AG20443 (cell line): ENCODE measurements around the gene PTF1A.

Experiments
- DNase-seq: peaks from one replicate; pipeline ENCODE4 v3.0.0; 2012; ENCODE audit warnings: low spot score, mixed read lengths

Gene PTF1A

DNA sequence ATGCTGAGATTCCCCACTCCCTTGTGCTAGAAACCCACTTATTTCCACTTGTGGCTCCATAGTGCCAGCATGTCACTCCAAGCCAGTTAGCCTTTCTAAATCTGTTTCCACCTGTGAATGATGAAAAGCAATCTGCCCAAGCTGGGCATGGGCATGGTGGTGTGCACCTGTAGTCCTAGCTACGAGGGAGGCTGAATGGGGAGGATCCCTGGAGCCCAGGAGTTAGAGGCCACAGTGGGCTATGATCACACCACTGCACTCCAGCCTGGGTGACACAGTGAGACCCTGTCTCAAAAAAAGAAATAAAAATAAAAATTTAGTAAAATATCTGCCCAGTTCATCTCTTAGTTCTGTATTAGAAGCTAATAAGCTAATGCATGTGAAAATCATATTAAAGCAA lies 5.0 kb upstream of the PTF1A start:
- DNase-seq, result no peak

DNA sequence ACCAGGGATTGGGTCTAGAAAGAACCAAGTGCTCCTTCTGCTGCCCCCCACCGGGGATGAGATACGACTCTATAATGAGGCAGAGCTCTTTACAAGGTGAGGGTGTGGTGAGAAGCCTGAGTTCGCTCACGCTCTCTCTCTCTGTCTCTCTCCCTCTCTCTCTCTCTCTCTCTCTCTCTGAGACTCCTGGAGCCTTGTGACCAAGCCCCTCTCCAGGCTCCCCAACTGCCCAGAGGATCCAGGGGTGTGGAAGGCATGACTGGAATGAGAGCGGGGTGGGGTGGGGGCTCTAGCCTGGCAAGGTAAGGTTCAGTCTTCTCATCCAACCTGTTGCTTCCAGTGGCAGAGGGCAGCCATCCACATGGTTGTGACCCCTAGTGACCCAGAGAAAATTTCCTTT lies 3.1 kb upstream of the PTF1A start:
- DNase-seq, result no peak

DNA sequence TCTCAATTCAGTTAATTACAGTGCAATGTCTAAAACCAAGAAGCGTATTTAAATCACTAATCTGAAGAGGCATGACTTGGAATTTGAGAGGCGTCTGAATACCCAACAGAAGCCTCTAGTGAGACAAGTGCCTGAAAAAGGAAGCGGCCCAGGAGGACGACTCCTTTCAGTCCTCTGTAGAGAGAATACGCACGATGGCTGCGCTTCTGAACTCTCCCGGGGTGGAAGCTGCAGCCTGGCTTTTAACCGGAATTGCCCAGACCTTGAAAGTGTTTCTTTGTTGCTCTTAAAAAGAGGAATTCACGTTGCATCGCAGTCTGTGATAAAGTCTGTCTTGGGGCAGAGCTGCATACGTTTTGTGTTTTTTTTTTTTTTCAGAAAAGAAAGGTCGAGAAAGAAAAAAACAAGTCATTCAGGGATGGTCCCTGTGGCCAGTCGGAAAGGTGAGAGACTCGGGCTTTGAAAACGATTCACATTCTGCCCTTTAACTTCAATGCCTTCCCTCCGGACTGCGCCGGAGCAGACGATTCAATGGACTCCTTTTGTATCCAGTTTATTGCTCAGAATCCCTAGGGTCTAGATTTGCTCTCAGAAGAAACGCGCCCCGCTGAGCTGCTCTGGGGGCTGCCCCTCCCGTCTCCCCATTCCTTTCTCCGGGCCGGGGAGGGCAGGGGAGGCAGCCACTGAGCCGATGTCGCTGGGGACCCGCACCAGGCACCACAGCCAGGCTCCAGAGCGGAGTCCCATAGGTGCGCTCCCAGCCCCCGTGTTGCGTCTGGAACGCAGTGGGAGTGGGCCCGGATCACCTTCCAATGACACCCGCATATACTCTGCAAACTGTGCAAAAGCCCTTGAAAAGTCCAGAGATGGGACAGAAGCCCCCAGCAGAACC lies 994 bp upstream of the PTF1A start:
- no peak for DNase-seq

DNA sequence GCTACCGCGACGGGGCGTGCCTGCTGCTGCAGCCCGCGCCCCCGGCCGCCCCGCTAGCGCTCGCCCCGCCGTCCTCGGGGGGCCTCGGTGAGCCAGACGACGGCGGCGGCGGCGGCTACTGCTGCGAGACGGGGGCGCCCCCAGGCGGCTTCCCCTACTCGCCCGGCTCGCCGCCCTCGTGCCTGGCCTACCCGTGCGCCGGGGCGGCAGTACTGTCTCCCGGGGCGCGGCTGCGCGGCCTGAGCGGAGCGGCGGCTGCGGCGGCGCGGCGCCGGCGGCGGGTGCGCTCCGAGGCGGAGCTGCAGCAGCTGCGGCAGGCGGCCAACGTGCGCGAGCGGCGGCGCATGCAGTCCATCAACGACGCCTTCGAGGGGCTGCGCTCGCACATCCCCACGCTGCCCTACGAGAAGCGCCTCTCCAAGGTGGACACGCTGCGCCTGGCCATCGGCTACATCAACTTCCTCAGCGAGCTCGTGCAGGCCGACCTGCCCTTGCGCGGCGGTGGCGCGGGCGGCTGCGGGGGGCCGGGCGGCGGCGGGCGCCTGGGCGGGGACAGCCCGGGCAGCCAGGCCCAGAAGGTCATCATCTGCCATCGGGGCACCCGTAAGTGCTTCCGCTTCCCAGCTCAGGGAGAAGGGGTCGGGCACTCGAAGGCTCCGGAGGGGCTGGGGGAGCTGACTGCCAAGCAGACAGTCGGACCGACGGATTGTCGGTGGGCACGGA lies 761 bp downstream of the PTF1A start:
- DNase-seq, result no peak

DNA sequence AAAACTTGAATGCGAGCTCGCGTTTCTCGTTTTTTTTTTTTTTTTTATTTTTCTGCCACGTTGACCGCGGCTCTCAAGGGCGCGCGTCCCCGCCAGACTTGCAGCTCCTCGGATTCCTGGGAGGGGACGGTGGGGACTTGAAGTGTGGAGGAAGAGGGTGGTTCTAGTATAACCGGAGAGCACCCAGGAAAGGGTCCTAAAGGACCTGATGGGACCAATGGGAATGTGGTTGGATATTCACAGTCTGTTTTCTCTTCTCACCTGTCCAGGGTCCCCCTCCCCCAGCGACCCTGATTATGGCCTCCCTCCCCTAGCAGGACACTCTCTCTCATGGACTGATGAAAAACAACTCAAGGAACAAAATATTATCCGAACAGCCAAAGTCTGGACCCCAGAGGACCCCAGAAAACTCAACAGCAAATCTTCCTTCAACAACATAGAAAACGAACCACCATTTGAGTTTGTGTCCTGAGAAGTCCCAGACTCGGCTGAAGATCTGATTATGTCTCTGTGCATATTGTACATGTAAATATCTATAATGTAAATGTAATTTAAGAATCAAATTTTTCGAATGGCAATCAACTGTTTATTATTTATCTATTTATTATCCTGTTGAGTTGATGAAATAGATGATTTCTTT lies 1.4 kb downstream of the PTF1A start:
- no peak for DNase-seq

DNA sequence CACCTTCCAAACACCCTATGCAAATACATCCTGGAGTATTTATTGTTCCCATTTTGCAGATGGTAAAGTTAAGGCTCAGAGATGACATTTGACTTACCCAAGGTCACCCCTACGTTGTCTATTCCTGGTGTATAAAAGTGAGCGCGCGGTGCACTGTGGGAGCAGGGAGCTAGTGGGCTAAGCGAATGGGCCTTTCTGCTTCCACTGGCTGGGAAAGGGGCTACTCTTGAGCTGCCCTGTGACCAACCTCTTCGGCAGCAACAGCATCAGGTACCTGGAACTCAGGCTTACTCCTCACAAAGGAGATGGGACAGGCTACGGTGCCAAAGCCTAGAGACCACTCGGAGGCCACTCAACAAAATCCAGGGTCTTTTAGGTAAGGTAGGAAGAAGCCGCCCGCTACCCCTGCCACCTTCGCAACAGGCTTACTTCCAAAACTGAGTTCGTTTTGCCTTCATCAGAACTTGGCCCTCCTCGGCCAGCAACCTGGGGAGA lies 2.4 kb downstream of the PTF1A start:
- DNase-seq, result no peak

DNA sequence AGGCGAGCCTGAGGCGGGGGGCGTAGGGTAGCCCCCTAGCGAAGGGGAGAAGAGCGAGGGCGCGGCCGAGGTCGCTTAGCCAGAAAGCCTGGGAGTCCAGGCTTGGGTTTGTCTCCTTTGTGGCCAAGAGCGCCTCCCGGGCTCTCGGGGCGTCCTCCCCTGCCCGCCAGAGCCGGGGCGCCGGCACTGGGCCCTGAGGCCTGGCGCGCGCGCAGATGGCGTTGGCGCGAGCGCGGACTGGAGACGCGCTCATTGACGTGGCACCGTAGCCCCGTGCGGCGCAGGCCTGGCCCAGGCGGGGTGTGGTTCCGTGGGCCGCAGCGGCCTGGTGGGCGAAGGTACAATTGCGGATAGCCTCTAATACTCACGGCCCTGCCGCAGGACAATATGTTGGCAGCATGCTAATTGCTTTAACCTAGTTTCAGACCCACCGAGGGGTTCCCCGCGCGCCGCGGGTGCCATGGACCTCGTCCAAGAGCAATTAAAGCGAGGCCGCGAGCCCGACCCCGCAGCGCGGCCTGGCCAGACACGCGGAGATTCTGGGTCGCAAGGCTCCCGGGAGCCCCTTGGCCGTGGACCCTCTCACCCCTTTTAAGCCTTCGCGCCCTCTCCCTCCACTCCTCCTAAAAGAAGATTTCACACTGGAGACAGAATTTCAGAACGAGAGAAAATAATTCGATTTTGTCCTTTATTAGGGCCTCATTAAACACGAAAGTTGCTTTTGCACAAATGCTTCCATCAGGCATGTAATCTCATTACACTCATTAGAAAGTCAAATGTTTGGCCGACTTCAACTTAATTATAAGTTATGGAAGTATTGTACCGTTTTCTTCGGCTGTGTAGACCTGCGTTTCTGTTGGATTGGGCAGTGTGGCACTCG lies 3.1 kb downstream of the PTF1A start:
- DNase-seq, result no peak

DNA sequence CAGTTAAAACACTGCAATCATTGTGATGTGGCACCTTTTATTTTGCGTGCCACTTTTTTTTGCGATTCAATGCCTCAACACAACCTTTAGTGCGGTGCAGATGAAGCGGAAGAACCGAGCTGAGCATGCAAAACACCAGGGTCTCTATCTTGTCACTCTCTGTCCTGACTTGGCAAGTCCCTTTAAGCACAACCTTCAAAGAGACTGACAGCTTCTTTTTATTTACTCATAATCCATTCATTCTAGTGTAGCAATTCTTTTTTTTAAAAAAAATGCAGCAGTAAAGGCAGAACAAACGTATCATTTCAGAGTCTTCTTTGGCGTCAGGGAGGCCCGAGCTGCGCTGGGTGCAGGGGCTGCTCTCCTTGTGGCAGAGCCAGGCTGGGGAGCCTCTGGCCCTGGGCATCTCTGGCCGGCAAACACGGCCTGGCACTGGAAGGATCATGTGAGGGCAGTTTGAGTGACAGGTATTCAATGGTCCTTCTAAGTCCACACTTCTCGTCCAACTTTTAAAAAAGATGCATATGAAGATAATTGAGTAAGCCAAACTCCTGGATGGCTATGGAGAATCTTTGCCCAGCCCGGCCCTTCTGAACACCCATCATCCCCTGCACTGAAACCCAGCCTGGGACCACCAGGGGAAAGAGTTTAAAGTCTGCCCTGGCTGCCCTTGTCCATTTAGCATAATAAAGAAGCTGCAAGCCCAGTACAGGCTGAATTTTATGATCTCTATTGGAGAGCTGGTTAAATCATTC lies 3.9 kb downstream of the PTF1A start:
- DNase-seq, result no peak

DNA sequence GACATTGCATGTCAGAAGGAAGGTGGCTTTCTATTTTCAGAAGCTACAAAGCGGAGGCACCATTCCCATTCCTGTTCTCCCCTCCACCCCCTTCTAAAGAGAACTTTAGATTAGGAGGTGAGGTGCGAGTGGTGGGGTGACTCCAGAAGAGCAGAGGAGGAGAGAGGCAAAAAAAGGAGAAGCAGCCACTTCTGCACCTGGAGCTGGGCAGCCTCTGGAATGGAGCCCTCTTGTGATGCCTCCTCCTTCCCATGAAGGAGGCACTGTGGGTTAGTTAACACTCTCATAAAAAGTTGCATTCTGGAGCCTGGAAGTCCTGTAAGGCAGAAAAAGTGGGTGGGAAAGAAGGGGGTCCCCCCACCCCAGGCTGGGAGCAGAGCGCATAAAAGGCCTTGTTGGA lies 4.8 kb downstream of the PTF1A start:
- no peak for DNase-seq

DNA sequence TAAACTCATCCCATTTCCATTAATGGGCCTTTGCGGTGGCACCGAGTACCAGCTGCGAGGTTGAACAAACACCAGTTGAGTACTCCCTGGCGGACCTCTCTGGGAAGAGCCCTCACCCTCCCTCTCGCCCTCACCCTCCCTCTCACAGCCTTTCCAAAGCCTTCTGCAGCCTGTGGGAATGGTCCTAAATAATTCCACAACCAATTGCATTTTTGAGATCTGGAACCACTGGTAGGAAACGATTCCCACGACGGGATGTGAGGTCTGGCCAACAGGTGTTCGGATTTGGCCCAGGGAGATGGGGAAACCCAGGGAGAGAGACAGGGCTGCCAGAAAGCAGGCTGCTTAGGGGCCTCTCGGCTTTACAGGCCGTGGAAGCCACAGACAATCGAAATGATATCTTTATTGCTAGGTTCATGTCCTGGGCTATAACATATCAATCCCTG lies 5.3 kb downstream of the PTF1A start:
- DNase-seq, result no peak

DNA sequence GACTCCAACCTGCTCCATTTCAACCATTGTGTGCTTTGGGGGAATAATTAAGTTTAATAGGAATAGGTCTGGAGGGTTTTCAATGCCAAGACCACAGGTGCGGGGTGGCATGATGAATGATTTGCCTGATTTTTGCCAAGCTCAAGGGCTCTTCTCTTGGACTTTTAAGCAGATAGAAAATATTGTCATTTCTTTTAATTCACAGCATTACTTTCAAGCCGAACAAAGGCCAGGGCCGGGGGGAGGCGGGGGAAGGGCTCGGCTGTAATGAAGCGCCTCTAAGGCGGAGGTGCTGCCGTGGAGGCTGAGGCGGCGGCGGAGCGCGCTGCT lies 6.5 kb downstream of the PTF1A start:
- no peak for DNase-seq

DNA sequence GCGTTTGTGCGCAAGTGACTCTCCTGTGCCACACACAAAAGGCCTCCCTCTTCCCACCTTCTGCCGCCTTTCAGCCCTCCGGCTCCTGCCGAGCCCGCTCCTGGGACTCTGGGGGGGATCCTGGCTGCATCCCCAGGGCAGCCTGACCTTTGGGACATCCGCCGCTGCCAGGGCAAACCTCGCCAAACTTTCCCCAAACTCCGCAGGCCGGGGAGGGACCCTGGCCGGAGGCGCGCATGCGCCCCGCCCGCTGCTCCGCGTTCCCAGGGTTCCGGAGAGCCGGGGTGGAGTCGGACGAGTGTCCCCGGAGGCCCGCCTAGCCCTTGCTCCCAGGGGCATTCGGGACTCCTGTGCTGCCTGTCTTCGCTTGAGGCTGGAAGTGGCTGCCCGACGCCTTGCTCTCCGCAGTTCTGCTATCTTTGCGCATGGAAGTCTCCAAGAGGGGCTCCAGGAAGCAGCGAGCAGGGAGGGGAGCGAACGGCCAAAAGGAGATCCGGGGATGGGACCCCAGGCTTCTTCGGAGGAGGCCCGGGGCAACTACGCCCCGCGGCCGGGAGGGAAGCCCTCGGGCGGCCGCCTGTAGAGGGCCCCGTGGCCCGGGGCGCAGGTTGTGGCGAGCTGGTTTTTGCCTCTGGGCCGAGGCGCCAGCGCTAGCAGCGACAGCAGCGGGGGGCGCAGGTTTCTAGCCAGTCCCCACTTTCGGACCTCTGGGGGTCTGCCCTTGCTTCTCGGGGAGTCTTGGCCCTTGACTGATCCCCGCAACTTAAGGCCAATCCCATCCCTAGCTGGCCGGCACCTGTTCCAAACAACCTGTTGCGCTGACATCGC lies 7.0 kb downstream of the PTF1A start:
- DNase-seq, result no peak

DNA sequence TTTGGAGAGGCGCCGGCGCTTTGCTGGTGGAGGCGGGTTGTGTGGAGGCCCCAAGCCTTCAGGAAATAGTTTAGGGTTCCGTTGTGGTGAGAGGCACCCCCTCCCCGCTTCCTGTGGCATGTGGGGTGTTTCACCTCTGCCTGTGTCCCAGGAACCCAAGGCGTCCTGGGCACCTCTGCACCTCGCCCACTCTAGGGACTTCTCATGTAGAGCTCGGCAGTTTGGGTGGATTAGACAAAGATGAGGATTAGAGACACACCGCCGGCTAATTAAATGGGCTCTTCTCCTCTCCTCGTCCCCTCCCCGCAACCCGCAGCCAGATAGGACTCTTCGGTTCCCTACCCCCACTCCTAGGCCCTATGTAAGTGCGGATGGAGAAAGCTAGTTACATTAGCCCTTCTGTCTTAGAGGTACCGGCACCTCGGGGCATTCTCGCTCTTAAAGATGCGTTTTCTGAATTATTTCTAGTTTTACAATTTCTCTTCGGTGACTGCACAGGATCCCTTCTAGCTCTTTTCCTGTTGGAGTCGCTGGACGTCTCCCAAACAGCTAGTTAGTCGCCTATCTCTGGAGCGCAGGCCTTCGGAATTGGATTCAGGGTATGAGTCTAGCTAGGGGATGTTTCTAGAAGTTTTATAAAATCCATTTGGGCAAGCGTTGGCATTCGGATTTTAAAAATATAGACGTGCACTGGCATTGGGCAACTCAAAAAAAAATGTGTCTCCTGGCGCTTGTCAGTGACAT lies 7.8 kb downstream of the PTF1A start:
- no peak for DNase-seq

DNA sequence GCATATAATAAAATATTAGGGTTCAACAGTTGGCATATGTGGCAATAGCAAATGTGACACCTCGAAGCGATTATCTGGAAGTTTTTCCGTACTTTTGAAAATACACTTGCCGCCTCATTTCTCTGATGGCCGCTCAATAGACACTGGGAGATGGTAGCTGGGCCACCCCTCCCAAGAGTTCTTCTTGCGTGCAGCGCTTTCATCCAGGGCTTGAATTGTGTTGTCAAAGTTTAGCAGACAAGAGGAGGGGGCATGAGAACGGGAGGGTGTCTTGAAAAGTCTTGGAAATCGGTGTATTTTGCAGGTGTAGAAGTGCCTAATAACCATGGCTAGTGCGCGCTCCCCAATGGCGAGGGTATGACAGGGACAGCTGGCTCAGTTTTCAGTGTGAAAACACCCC lies 8.5 kb downstream of the PTF1A start:
- DNase-seq, result no peak

DNA sequence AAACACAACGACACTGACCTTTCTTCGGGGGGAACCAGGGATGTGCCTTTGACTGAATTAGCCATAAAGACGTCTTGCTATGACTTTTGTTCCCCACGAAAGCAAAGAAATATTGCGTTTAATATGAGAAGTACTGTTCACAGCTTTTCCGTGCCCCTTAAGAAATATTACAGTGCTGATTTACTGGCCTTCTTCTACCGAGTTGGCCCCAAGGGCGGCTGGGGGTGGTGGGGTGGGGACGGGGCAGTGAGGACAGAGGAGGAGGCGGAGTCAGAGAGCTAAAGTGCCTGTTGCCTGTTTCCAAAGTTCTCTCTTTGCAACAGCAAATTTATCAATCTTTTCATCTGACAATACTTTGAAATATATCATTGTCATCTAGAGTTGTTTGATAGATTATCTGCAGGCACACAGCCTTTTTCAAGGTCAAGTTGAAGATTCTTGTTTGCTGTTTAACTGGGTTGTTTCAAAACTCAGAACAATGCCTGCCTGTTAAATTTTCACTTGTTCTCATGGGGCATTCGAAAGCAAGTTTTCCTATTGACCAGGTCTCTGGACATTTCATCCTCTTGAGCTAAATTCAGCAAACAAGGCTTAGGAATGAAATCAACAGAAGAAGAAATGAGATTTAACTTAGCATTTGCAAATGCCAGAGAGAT lies 9.0 kb downstream of the PTF1A start:
- no peak for DNase-seq

DNA sequence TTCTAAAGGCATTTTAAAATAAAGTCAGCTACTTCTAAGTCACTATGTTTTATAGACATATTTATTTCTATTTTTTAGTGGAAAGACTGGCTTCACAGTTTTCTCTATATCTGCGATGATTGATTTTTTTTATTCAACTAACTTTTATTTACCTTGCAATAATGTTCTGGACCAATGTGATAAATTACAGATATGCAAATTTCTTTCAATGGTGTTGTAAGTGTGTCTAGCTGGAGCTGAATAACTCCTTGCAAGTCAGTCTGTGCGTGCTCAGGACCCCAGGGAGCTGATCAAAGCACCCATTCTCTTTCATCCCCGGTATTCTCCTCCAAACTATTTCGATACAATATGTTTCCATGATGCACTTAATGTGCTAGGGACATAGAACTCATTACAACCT lies 9.7 kb downstream of the PTF1A start:
- DNase-seq, result no peak

DNA sequence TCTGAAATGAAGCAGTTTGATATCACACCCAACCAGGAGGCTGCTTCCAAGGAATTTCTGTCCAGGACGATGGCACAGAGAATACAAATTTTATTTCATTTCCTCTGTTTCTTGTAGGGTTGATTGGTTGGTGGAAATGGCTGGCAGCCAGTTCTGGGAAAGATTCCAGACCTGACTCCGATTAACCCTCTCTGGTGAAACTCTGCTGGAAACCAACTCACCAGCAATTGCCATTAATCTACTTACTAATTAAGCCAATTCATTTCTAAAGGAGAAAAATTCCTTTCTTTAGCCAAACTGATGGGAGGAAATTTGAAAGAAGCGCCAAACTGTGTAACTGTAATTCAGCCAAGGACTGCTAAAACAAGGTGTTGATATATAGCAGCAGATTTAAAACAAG lies 10.7 kb downstream of the PTF1A start:
- DNase-seq, result no peak

DNA sequence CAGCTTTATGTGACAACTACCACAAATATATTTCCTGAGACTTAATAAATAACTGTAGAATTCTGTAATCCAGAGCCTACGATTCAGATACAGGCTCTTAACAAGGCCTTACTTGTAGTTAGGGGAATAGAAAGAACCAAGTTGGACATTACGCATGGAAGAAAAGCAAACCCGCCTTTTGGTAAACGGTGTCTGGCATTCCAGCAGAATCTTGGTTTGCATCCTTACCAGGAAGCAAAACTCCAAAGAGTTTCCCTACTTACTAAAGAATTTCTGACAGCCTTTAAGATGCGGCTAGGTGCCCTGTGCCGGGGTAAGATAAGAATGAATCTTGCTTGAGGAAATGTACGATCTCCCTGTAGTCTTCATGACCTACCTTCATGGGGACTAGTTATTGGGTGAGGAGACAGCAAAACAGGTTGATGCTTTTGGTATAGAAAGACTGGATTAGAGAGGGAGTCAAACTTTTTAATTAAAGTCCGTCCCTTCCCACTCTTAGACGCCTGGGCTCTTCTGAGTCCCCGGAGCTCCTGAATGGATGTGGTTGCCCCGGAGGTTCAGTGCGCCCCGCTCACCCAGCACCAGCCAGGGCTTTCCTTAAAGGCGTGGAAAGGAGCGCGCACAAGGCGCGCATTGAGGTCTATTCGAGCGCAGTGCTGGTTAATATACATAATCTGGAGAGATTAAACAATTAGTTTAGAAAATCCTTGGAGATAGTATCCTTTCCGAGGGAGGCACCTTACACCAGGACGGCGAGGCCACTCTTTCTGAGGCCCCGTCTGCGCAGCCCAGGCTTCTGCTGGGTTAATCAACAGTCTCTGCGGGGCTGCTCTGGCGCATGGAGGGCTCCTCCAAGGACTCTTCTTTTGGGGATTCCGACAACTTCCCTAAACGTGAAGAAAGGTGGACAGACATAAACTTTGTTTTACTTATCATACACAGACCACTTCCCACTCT lies 11.5 kb downstream of the PTF1A start:
- DNase-seq, result no peak
